Transverse colon (tissue), 4 donors: ENCODE data around the gene NLRC3. TPM values are rescaled to one million over a fixed set of nuclear protein-coding genes. Genes with fewer than 3 reads are reported as not detected.

Experiments
- DNase-seq: peaks from one replicate; pipeline ENCODE4 v3.0.0-alpha.2; 2019
- H3K27ac ChIP-seq, 4 donors: fragments of 200-600 bp; sonication (generic); 2 replicates each; pipeline ENCODE4 v1.5.1; 2016 to 2018; ENCODE audit warnings: inconsistent platforms in 4 of 4
- H3K27me3 ChIP-seq: fragments of 200-600 bp; sonication (generic); 2 replicates; pipeline ENCODE4 v1.5.1; 2017; ENCODE audit warnings: inconsistent platforms
- H3K36me3 ChIP-seq, 4 donors: fragments of 200-600 bp; sonication (generic); 2 replicates each; pipeline ENCODE4 v1.5.1; 2017 to 2019; ENCODE audit warnings: inconsistent platforms in 4 of 4
- H3K4me1 ChIP-seq, 4 donors: fragments of 200-600 bp; sonication (generic); 2 replicates each; pipeline ENCODE4 v1.5.1; 2017 to 2020; ENCODE audit warnings: inconsistent platforms in 4 of 4
- H3K4me3 ChIP-seq, 4 donors: fragments of 200-600 bp; sonication (generic); 1 replicate in 1 of 4; 2 replicates in 3 of 4; pipeline versions ENCODE4 v1.5.1 to v1.6.1; 2017 to 2019; ENCODE audit warnings: inconsistent platforms in 4 of 4
- H3K9me3 ChIP-seq, 2 donors: fragments of 200-600 bp; sonication (generic); 2 replicates each; pipeline ENCODE4 v1.5.1; 2017 to 2019; ENCODE audit warnings: inconsistent platforms in 2 of 2
- EP300 ChIP-seq: sonication (generic); formaldehyde crosslinking; IDR thresholded peaks from one replicate; pipeline ENCODE4 v1.6.1; 2017; ENCODE audit warnings: antibody characterized with exemption, low read depth
- POLR2A ChIP-seq: fragments of 450-650 bp; IDR thresholded peaks from one replicate; pipeline ENCODE4 v1.6.1; 2016; ENCODE audit warnings: antibody characterized with exemption, mild to moderate bottlenecking, moderate library complexity
- POLR2AphosphoS5 ChIP-seq, 3 donors: sonication (generic); formaldehyde crosslinking; IDR thresholded peaks; one replicate each; pipeline ENCODE4 v1.6.1; 2016; ENCODE audit warnings: antibody characterized with exemption in 3 of 3
- WGBS, 2 donors: methylation state at CpG; one replicate each; pipeline ENCODE4 v1.1.5; 2018; ENCODE audit warnings: low coverage in 1 of 2; 5-methylcytosine and 5-hydroxymethylcytosine counted together
- in situ Hi-C, 4 donors: fragments of 200-750 bp; cut with MboI; loops; one replicate each; pipeline versions ENCODE4 v1.15.0 to v1.15.1; 2017; ENCODE audit warnings: low sequenced_read_pairs in 3 of 4, low pct_ligation_motif_present in 1 of 4, low pct_unique_long_range_greater_than_20kb in 1 of 4
- intact Hi-C: fragments of 100-400 bp; cut with DNase I; formaldehyde crosslinking; loops from one replicate; pipeline ENCODE4 v1.15.1; 2023; ENCODE audit warnings: low total_unique reads
- total RNA-seq, 4 donors: library from RNA; depleted of rRNA; stranded (reverse); fragments of >200 nt; gene quantifications; one replicate each; pipeline ENCODE4 v1.1.0, GENCODE V29; 2016
- TF ChIP-seq, protein P1 (sequence below), 5 experiments: fragments of 200-600 bp in 3 of 5; fragments of 450-650 bp in 2 of 5; sonication (generic) in 3 of 5; IDR thresholded peaks; 1 replicate in 2 of 5; 2 replicates in 3 of 5; pipeline ENCODE4 v1.5.1; 2016 to 2017; ENCODE audit warnings: antibody characterized with exemption in 5 of 5, inconsistent platforms in 3 of 5, mild to moderate bottlenecking in 2 of 5, moderate library complexity in 1 of 5

The NLRC3 gene
- total RNA-seq, 4 donors from 2014 or later: 2.3 to 12.3 (median 5.1) TPM

DNA sequence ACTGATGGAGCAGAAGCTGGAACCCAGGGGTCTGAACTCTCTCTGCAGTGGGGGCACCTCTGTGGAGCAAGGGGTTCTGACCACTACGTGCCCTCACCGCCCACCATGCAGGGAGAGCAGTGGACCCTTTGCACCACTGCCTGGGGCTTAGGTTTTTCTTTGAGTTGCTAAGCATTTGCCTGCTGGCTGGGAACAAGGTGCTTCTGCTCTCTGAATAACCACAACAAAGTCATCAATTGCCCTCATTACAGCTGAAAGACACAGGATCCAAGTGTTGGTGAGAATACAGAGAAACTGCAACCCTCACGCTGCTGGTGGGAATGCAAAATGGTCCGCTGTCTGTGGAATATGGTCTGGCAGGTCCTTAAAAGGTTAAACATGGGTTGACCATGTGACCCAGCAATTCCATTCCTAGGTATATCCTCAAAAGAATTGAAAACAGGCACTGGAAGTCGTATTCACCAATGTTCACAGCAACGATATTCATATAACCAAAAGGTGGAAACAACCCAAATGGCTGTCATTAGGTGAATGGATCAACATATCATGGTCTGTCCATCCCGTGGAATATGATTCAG lies 22.8 kb downstream of the NLRC3 start:
- H3K27ac ChIP-seq: no peak overlapping the region
- DNase-seq: no peak
- no peak overlapping the region for H3K4me3 ChIP-seq
- 92 to 97% methylated on average over 4 to 7 of the region's 7 CpGs for WGBS, 2 donors
- no peaks in the 10 kb centered on the region for H3K27me3 ChIP-seq
- no peak for TF ChIP-seq POLR2AphosphoS5 (IDR thresholded peaks at IDR 0.05)
- TF ChIP-seq POLR2A: no peak
- no peak for TF ChIP-seq EP300
- intact Hi-C loops (no loop called here), in situ Hi-C loops (no loop called here)
- no peaks in the 10 kb centered on the region for H3K4me1 ChIP-seq
- no peaks in the 10 kb centered on the region for H3K9me3 ChIP-seq
- H3K36me3 ChIP-seq: no peaks in the 10 kb centered on the region

DNA sequence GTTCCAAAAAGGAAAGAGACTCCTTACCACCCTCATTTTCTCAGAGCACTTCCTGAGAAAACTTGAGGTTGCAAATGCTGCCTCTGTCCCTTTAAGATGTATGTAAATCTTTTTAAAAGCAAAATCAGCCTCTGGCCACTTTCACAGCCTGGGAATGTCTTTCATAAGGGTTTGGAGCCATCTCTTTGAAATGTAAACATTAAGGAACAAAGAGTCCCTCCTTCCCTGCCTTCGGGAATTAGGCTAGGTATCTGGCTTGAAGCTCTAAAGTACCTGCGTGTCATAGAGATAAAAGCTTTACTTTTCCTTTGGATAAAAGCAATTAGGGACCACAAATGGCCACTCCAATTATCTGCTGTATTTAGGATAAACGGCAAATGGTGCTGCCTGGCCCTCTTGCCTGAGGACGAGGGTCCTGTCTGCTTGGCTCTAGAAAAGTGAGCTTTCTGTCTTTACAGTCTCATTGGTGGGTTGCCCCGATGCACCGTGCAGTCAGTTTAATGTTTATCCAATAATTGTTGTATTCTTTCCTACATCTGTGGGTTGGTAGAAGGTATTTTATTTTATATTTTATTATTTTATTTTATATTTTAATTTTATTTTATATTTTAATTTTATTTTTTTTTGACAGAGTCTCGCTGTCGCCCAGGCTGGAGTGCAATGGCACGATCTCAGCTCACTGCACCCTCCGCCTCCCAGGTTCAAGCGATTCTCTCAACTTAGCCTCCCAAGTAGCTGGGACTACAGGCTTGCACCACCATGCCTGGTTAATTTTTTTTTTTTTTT lies 23.9 kb downstream of the NLRC3 start:
- in situ Hi-C loops (no loop called here), intact Hi-C loops (no loop called here)
- H3K27me3 ChIP-seq: no peaks in the 10 kb centered on the region
- DNase-seq: no peak
- 84% methylated on average over 9 to 11 of the region's 11 CpGs for WGBS, 2 donors
- H3K4me3 ChIP-seq: no peak overlapping the region
- TF ChIP-seq POLR2A: no peak
- TF ChIP-seq POLR2AphosphoS5 (IDR thresholded peaks at IDR 0.05): no peak
- TF ChIP-seq, protein P1, sequence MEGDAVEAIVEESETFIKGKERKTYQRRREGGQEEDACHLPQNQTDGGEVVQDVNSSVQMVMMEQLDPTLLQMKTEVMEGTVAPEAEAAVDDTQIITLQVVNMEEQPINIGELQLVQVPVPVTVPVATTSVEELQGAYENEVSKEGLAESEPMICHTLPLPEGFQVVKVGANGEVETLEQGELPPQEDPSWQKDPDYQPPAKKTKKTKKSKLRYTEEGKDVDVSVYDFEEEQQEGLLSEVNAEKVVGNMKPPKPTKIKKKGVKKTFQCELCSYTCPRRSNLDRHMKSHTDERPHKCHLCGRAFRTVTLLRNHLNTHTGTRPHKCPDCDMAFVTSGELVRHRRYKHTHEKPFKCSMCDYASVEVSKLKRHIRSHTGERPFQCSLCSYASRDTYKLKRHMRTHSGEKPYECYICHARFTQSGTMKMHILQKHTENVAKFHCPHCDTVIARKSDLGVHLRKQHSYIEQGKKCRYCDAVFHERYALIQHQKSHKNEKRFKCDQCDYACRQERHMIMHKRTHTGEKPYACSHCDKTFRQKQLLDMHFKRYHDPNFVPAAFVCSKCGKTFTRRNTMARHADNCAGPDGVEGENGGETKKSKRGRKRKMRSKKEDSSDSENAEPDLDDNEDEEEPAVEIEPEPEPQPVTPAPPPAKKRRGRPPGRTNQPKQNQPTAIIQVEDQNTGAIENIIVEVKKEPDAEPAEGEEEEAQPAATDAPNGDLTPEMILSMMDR (IDR thresholded peaks at IDR 0.05): no peak
- TF ChIP-seq EP300: no peak
- H3K4me1 ChIP-seq: no peaks in the 10 kb centered on the region
- no peaks in the 10 kb centered on the region for H3K9me3 ChIP-seq
- H3K36me3 ChIP-seq: no peaks in the 10 kb centered on the region
- no peak overlapping the region for H3K27ac ChIP-seq

DNA sequence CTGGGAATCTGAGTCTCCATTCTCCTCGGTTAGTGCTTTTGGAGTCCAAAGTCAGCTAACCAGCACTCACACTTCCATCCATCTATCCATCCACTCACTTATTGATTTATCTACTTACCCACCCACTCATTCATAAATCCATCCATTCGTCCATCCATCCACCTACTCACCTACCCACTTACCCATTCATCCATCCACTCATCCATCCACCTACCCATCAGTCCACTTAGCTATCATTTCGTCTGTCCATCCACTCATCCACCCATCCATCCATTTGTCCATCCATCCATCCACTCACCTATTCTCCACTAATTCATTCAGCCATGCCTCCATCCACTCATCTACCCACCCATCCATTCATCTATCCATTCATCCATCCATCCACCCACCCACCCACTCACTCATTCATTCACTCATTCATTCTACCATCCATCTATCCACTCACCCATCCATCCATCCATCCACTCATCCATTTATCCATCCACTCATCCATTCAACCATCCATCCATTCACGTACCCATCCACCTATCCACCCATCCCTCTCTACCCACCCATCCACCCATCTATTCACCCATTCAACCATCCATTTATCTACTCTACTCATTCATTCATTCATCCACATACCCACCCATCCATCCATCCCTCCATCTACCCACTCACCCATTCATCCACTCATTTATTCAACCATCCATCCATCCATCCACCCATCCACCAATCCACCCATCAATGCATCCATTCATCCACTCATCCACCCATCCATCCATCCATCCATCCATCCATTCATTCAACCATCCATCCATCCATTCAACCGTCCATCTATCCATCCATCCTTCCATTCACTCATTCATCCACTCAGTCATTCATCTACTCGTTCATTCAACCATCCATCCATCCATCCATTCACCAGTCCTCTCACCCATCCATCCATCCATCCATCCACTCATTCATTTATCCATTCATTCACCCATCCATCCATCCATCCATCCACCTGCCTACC lies 26.1 kb downstream of the NLRC3 start:
- H3K36me3 ChIP-seq: no peaks in the 10 kb centered on the region
- in situ Hi-C loops: no loop called here
- H3K9me3 ChIP-seq: no peaks in the 10 kb centered on the region
- H3K4me1 ChIP-seq: no peaks in the 10 kb centered on the region
- 91 to 94% methylated on average over 5 to 6 of the region's 6 CpGs for WGBS, 2 donors
- no peaks in the 10 kb centered on the region for H3K27me3 ChIP-seq
- no peak overlapping the region for H3K27ac ChIP-seq
- TF ChIP-seq POLR2AphosphoS5 (IDR thresholded peaks at IDR 0.05) (no peak), POLR2A (no peak), EP300 (no peak)
- TF ChIP-seq, protein P1 (IDR thresholded peaks at IDR 0.05): no peak
- no peak overlapping the region for H3K4me3 ChIP-seq
- intact Hi-C loops: no loop called here
- no peak for DNase-seq

DNA sequence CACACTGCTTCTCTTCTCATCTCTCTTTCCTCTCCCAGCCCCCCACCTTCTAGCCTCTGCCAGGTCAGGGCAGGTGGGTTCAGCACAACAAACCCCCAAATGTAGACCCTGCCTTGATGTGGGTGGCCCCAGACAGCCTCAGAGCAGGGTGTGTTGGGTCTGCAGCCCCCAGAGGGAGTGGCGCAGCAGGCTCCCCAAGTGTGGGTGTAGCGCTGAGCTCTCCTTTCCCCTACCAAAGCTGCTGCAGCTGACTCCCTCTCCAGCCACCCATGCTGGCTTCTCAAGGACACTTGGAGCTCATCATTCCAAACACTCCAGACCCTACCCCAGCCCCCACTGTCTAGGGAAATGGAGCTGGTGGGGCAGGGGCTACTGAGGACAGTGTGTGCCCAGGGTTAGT lies 27.3 kb downstream of the NLRC3 start:
- no peak for TF ChIP-seq POLR2AphosphoS5 (IDR thresholded peaks at IDR 0.05)
- TF ChIP-seq EP300: no peak
- TF ChIP-seq, protein P1 (IDR thresholded peaks at IDR 0.05): no peak
- no peak for TF ChIP-seq POLR2A
- intact Hi-C loops (no loop called here), in situ Hi-C loops (no loop called here)
- WGBS, 2 donors: 100% methylated on average over 1 of the region's 2 CpGs; no CpG with 5 or more reads in 1 of the 2 donors
- Histone ChIP-seq H3K4me1 (no peaks in the 10 kb centered on the region), H3K27me3 (no peaks in the 10 kb centered on the region), H3K9me3 (no peaks in the 10 kb centered on the region), H3K4me3 (no peak overlapping the region), H3K27ac (no peak overlapping the region), H3K36me3 (no peaks in the 10 kb centered on the region)
- DNase-seq: no peak
